SK-N-SH (cell line): ENCODE measurements around the gene PLCL2. TPM values are rescaled to one million over a fixed set of nuclear protein-coding genes. Genes with fewer than 3 reads are reported as not detected.

Source experiments
- CTCF ChIA-PET: fragments of 300-600, 350-600 bp; formaldehyde crosslinking; extraction: SDS; loops from one replicate; lab custom pipeline; 2021; lab: Yijun Ruan, JAX
- POLR2A ChIA-PET: fragments of 350-600 bp; sonication (Branson Sonifier 250); formaldehyde crosslinking; extraction: SDS; loops from one replicate; lab custom pipeline; 2020; ENCODE audit warnings: antibody characterized with exemption, inconsistent platforms; lab: Yijun Ruan, JAX
- DNase-seq: peaks from one replicate; pipeline ENCODE4 v3.0.0; 2012
- H2AFZ ChIP-seq: fragments of 200-600 bp; sonication (generic); 2 replicates; pipeline ENCODE4 v1.8.1; 2016; ENCODE audit warnings: antibody characterized with exemption, mild to moderate bottlenecking, low read depth
- H3F3A ChIP-seq: fragments of 200-600 bp; sonication (generic); replicated peaks from 2 replicates; pipeline ENCODE3; 2016; ENCODE audit warnings: antibody characterized with exemption, mild to moderate bottlenecking; ENCODE audit not compliant: insufficient read depth
- H3K27ac ChIP-seq, 2 experiments: fragments of 200-500 bp in 1 of 2; fragments of 200-600 bp in 1 of 2; sonication (Bioruptor generic) in 1 of 2; sonication (generic), shearing (Covaris generic) in 1 of 2; 2 replicates each; pipeline versions ENCODE4 v1.5.1 to v1.6.1; 2014 to 2016; ENCODE audit warnings: low read depth in 2 of 2, inconsistent platforms in 1 of 2, low read length in 1 of 2, mild to moderate bottlenecking in 1 of 2, mixed read lengths in 1 of 2
- H3K27me3 ChIP-seq: fragments of 200-600 bp; sonication (generic), shearing (Covaris generic); 2 replicates; pipeline ENCODE4 v1.6.1; 2016; ENCODE audit warnings: mixed run types; ENCODE audit not compliant: insufficient read depth
- H3K36me3 ChIP-seq, 2 experiments: fragments of 200-500 bp in 1 of 2; fragments of 200-600 bp in 1 of 2; sonication (Bioruptor generic) in 1 of 2; sonication (generic) in 1 of 2; replicated peaks in 1 of 2; 2 replicates each; pipeline versions ENCODE3 to v1.5.1; 2014 to 2016; ENCODE audit warnings: low read length in 1 of 2, mild to moderate bottlenecking in 1 of 2; ENCODE audit not compliant: insufficient read depth in 2 of 2, control insufficient read depth in 1 of 2
- H3K4me1 ChIP-seq, 2 experiments: fragments of 200-500 bp in 1 of 2; fragments of 200-600 bp in 1 of 2; sonication (Bioruptor generic) in 1 of 2; sonication (generic), shearing (Covaris generic) in 1 of 2; 2 replicates each; pipeline versions ENCODE4 v1.5.1 to v1.6.1; 2014 to 2016; ENCODE audit warnings: low read depth in 1 of 2, low read length in 1 of 2, mixed run types in 1 of 2; ENCODE audit not compliant: insufficient read depth in 2 of 2, control insufficient read depth in 1 of 2
- H3K4me2 ChIP-seq: fragments of 200-600 bp; sonication (generic), shearing (Covaris generic); 2 replicates; pipeline ENCODE4 v1.6.1; 2017; ENCODE audit warnings: mixed run types
- H3K4me3 ChIP-seq, 2 experiments: fragments of 200-500 bp in 1 of 2; fragments of 200-600 bp in 1 of 2; sonication (Bioruptor generic) in 1 of 2; sonication (generic), shearing (Covaris generic) in 1 of 2; 2 replicates each; pipeline versions ENCODE4 v1.5.1 to v1.8.1; 2014 to 2016; ENCODE audit warnings: low read depth in 2 of 2, inconsistent platforms in 1 of 2, low read length in 1 of 2, mild to moderate bottlenecking in 1 of 2, mixed read lengths in 1 of 2, moderate library complexity in 1 of 2
- H3K79me2 ChIP-seq: fragments of 200-600 bp; sonication (generic); 2 replicates; pipeline ENCODE4 v1.8.1; 2017; ENCODE audit warnings: mild to moderate bottlenecking; ENCODE audit not compliant: insufficient read depth
- H3K9ac ChIP-seq: fragments of 200-600 bp; sonication (generic); 2 replicates; pipeline ENCODE4 v1.6.1; 2017; ENCODE audit warnings: mixed run types
- H3K9me2 ChIP-seq: fragments of 200-600 bp; sonication (generic); 2 replicates; pipeline ENCODE4 v1.6.1; 2017; ENCODE audit warnings: mixed run types
- H3K9me3 ChIP-seq: fragments of 200-600 bp; sonication (generic); 2 replicates; pipeline ENCODE4 v1.6.1; 2017; ENCODE audit warnings: mixed run types, mild to moderate bottlenecking, moderate library complexity
- H4K20me1 ChIP-seq: fragments of 200-600 bp; sonication (generic); 2 replicates; pipeline ENCODE4 v1.6.1; 2017; ENCODE audit warnings: mild to moderate bottlenecking, mixed run types; ENCODE audit not compliant: insufficient read depth
- CHD2 ChIP-seq: fragments of 150-350 bp; IDR thresholded peaks from 2 replicates; pipeline ENCODE4 v1.6.1; 2018; ENCODE audit warnings: low read length; ENCODE audit not compliant: partially characterized antibody
- CTCF ChIP-seq: fragments of 200-600 bp; sonication (generic); IDR thresholded peaks from 2 replicates; pipeline ENCODE4 v1.6.1; 2017; ENCODE audit warnings: antibody characterized with exemption, mild to moderate bottlenecking, moderate library complexity
- ELF1 ChIP-seq: IDR thresholded peaks from 2 replicates; pipeline ENCODE4 v1.4.0; 2012
- FOSL2 ChIP-seq: IDR thresholded peaks from 2 replicates; pipeline ENCODE4 v1.4.0; 2012; ENCODE audit warnings: low read depth, mild to moderate bottlenecking, moderate library complexity, borderline replicate concordance
- FOXJ3 ChIP-seq: sonication (generic); formaldehyde crosslinking; IDR thresholded peaks from 2 replicates; pipeline ENCODE4 v1.5.1; 2020; ENCODE audit warnings: mild to moderate bottlenecking, missing genetic modification reagents
- IRF3 ChIP-seq: fragments of 150-350 bp; IDR thresholded peaks from 2 replicates; pipeline ENCODE4 v1.6.1; 2016; ENCODE audit warnings: mild to moderate bottlenecking, low read depth, low read length
- JUND ChIP-seq: IDR thresholded peaks from 2 replicates; pipeline ENCODE4 v1.4.0; 2012
- MAX ChIP-seq: IDR thresholded peaks from 2 replicates; pipeline ENCODE4 v1.4.0; 2012; ENCODE audit warnings: low read depth
- MEF2A ChIP-seq: IDR thresholded peaks from 2 replicates; pipeline ENCODE4 v1.4.0; 2012; ENCODE audit warnings: low read depth, borderline replicate concordance
- PBX3 ChIP-seq: IDR thresholded peaks from 2 replicates; pipeline ENCODE4; 2012
- POLR2AphosphoS5 ChIP-seq: IDR thresholded peaks from 2 replicates; pipeline ENCODE4 v1.6.1; 2012; ENCODE audit warnings: low read depth, low read length
- RAD21 ChIP-seq: IDR thresholded peaks from 2 replicates; pipeline ENCODE4 v1.6.1; 2012; ENCODE audit warnings: mild to moderate bottlenecking, low read length
- RCOR1 ChIP-seq: fragments of 150-350 bp; IDR thresholded peaks from 2 replicates; pipeline ENCODE4 v1.6.1; 2017; ENCODE audit warnings: antibody characterized with exemption, low read length
- SIN3A ChIP-seq: IDR thresholded peaks from 2 replicates; pipeline ENCODE4 v1.6.1; 2012; ENCODE audit warnings: low read depth, mild to moderate bottlenecking, low read length, moderate library complexity, borderline replicate concordance
- SMC3 ChIP-seq: IDR thresholded peaks from 2 replicates; pipeline ENCODE4 v1.6.1; 2012; ENCODE audit warnings: low read depth, low read length, improper control_type of control experiment
- TAF1 ChIP-seq: IDR thresholded peaks from 2 replicates; pipeline ENCODE4 v1.6.1; 2012; ENCODE audit warnings: low read depth, mild to moderate bottlenecking, low read length, moderate library complexity, borderline replicate concordance
- TEAD4 ChIP-seq: IDR thresholded peaks from 2 replicates; pipeline ENCODE4 v1.4.0; 2012; ENCODE audit warnings: mild to moderate bottlenecking, borderline replicate concordance; ENCODE audit not compliant: insufficient read depth
- USF1 ChIP-seq: IDR thresholded peaks from 2 replicates; pipeline ENCODE4 v1.4.0; 2012; ENCODE audit warnings: low read depth, borderline replicate concordance
- ZBTB33 ChIP-seq: IDR thresholded peaks from 2 replicates; pipeline ENCODE4 v1.4.0; 2012; ENCODE audit warnings: low read depth, borderline replicate concordance
- WGBS: methylation state at CpG from one replicate; pipeline ENCODE4 v1.1.6; 2017; ENCODE audit warnings: low lambda C conversion rate; 5-methylcytosine and 5-hydroxymethylcytosine counted together
- polyA plus RNA-seq, 3 experiments: library from polyadenylated mRNA; depleted of rRNA; stranded (reverse); fragments of >200 nt; gene quantifications; 2 replicates each; pipeline ENCODE4 v1.2.3, GENCODE V29; 2012

Gene PLCL2
- polyA plus RNA-seq, 1 of the 3 experiments (the other 2 are of a cell fraction): 0.85 TPM

- H3K79me2 ChIP-seq: peaks cover 5% of the 10 kb centered on the region
- H3K4me1 ChIP-seq: peaks cover 0 to 10% of the 10 kb centered on the region in 2 experiments; a peak in 2 of 4 replicates
- ChIA-PET CTCF (interaction anchor here (0.7 to 1.1 kb wide), 2 partner anchors 10 to 58 kb away, joined by 3 read pairs; no protein-coding TSS in a partner anchor), POLR2A (no interaction called here)
- TF ChIP-seq ELF1 (no peak), PBX3 (no peak), RAD21 (no peak), POLR2AphosphoS5 (no peak), CTCF (no peak), TAF1 (no peak), RCOR1 (no peak), MAX (no peak), TEAD4 (no peak)
- no peak overlapping the region for H3K9ac ChIP-seq
- no peaks in the 10 kb centered on the region for H4K20me1 ChIP-seq
- H3K4me2 ChIP-seq: peak overlapping the region; percentile 87
- peak overlapping the region; percentile 73 to 77; a peak in 2 of 4 replicates for H3K4me3 ChIP-seq
- H3K27me3 ChIP-seq: no peaks in the 10 kb centered on the region
- no peak for DNase-seq
- no peak overlapping the region; the same call in 1 of the 2 replicates for H2AFZ ChIP-seq
- no peaks in the 10 kb centered on the region for H3K36me3 ChIP-seq
- no peak overlapping the region; a peak in 1 of 4 replicates for H3K27ac ChIP-seq
- WGBS: 84% methylated on average over 3 of the region's 3 CpGs
- no peaks in the 10 kb centered on the region for H3K9me3 ChIP-seq
- peaks cover 7% of the 10 kb centered on the region for H3F3A ChIP-seq
- H3K9me2 ChIP-seq: no peaks in the 10 kb centered on the region
These were observed 1.5 kb downstream of the PLCL2 start for GRCh38 chr3:16886303-16886683.

- Histone ChIP-seq H3K9me3 (no peaks in the 10 kb centered on the region), H4K20me1 (no peaks in the 10 kb centered on the region), H3K9me2 (no peaks in the 10 kb centered on the region), H3K79me2 (peaks cover 5% of the 10 kb centered on the region), H3K27ac (no peak overlapping the region), H3K4me3 (no peak overlapping the region), H3K27me3 (no peaks in the 10 kb centered on the region), H3K4me1 (peaks cover 0 to 10% of the 10 kb centered on the region in 2 experiments; a peak in 2 of 4 replicates), H3K4me2 (no peak overlapping the region), H2AFZ (no peak overlapping the region), H3K9ac (no peak overlapping the region), H3K36me3 (no peaks in the 10 kb centered on the region), H3F3A (peaks cover 7% of the 10 kb centered on the region)
- no peak for DNase-seq
- TF ChIP-seq PBX3 (no peak), SIN3A (no peak), ELF1 (no peak), IRF3 (no peak), CHD2 (no peak), FOSL2 (no peak), JUND (no peak), SMC3 (no peak), FOXJ3 (no peak), USF1 (no peak), MEF2A (no peak), ZBTB33 (no peak)
- ChIA-PET CTCF (interaction anchor here (1.1 kb wide), 2 partner anchors 9 to 345 kb away, joined by 3 read pairs; no protein-coding TSS in a partner anchor), POLR2A (no interaction called here)
- WGBS: 81% methylated on average over 1 of the region's 1 CpG
These were observed 2.4 kb downstream of the PLCL2 start for GRCh38 chr3:16887130-16887529.
